HuH-7.5 (cell line): ENCODE data around the gene OR2K2.
"Not testable (repeated sequence)": the region's sequence is repeated elsewhere in the genome, so short reads cannot be mapped to it uniquely, and the experiment has no call there.

ENCODE experiments used
- DNase-seq: peaks from one replicate; pipeline ENCODE4 v3.0.0; 2011; ENCODE audit warnings: low spot score

The OR2K2 gene

GRCh38 chr9:111330124-111330523 lies at the start of gene OR2K2:
TSS of gene OR2K2 (minus strand) at chr9:111330224. CDS start at chr9:111328433, 1,791 bp downstream.
- no peak for DNase-seq

DNA sequence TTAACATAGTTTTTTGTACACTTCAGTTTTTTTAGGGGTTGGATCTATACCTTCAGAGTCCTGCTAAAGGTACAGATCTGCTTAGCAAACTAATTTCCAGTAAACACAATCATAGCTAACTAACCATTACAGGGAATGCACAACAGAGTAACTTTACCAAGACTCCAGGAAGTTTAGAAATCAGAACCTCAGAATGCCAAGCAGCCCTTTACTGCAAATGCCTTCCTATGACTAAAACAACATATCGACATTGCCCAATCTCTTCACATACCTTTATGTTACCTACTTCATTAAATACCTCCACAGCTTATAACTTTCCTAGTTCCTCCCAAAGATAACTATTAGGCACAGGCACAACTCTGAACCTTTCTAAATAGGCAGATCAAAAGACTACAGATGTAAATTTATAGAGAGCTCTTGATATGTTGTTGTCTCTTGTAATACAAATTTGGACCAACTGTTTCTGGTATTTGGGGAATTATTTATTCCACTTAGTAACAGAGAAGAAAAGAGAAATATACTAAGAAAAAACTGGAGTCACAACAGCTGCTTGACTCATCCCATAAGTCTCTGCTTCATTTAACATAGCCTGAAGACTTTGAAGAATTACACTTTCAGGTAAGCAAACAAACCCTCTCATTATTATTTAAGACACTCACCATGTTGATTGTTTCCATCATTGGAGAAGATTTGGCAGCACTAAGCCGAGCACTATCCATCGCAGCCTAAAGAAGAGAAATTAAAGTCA lies 46.0 kb upstream of the OR2K2 start:
- DNase-seq: no peak

DNA sequence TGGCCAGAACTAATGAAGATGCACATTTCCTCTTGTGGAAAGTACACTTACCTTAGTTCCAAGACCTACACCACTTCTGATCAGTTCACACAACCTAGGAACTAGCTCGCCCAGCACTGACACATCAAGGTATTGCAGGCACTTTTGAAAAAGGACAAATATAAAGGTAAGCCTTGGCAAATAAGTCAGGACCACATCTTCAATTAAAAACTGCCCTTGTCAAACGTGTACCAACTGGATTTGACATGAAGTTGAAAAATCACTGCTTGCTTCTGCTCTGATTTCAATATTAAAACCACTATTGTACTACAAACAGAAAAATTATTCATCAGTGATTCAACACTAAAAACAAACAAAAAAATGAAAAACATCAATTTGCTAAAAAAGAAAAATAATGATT lies 45.0 kb upstream of the OR2K2 start:
- no peak for DNase-seq

GRCh38 chr9:111372297-111372696 lies 42.3 kb upstream of the OR2K2 start:
- DNase-seq: no peak

GRCh38 chr9:111366978-111367377 lies 37.0 kb upstream of the OR2K2 start:
- no peak for DNase-seq

- no peak for DNase-seq
These were observed 32.5 kb upstream of the OR2K2 start for GRCh38 chr9:111362526-111362925.

GRCh38 chr9:111360881-111361280 lies 30.9 kb upstream of the OR2K2 start:
- DNase-seq: no peak

DNA sequence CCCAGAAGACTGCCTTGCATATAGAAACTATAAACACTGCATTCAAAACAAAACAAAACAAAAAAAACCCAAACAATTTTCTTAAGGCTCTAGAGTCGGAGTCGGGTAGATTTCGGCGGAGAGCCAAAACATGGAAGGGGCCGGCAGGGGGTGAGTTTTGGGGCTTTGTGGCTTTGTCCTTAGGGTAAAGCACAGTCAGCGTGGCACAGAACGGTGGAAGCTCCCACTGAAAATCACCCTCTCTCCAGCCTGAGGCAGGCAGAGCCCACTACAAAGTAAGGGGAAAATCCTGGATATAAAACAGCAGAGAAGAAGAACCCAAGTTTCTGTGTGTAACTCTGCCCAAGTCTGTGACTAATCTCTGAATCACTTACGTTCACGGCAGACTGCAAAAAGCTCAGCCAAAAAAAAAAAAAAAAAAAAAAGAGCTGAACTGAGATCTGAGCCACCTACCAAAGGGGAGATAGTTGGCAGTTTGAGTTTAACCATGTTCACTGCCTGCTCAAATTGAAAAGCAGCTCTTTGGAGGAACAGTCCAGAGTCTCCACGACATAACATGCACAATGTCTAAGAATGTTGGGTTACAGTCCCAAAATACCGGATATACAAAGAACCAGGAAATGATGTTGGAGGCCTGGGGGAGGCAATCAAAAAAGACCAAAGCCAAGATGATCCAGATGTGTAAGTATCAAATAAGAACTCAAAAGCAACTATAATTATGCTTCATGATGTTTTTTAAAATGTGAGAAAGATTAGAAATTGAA lies 26.6 kb upstream of the OR2K2 start:
- no peak for DNase-seq

- DNase-seq: no peak
These were observed 22.5 kb upstream of the OR2K2 start for GRCh38 chr9:111352545-111352944.

GRCh38 chr9:111350556-111350955 lies 20.5 kb upstream of the OR2K2 start:
- DNase-seq: no peak

GRCh38 chr9:111349766-111350165 lies 19.7 kb upstream of the OR2K2 start:
- no peak for DNase-seq

DNA sequence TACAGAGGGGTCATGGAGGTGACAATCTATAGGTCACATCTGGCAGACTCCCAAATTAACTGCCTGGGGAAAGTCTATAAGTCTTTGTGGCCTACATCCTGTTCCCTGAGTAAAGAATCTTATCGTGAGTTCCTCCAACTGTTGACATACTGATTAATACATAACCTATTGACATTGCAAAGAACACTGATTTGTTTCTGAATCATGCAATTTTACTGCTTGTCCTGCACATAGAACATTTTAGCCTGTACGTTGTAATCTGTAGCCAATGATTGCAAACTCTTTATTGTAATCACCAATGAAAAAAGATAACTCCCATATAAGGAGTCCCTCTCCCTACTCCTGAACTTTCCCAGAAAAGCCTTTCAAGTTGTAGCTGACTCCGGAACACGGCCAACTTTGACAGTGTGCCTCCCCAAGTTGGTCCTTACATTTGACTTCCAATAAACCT lies 18.8 kb upstream of the OR2K2 start:
- no peak for DNase-seq

DNA sequence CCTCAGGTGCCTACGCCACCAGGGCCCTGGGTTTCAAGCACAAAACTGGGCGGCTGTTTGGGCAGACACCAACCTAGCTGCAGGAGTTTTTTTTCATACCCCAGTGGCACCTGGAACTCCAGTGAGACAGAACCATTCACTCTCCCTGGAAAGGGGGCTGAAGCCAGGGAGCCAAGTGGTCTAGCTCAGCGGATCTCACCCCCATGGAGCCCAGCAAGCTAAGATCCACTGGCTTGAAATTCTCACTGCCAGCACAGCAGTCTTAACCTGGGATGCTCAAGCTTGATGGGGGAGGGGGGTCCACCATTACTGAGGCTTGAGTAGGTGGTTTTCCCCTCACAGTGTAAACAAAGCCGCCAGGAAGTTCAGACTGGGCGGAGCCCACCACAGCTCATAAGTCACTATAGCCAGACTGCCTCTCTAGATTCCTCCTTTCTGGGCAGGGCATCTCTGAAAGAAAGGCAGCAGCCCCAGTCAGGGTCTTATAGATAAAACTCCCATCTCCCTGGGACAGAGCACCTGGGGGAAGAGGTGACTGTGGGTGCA lies 4.4 kb upstream of the OR2K2 start:
- not testable (repeated sequence) for DNase-seq

- no peak for DNase-seq
These were observed 9.4 kb downstream of the OR2K2 start for GRCh38 chr9:111320631-111321030.

- DNase-seq: no peak
These were observed 13.2 kb downstream of the OR2K2 start for GRCh38 chr9:111316796-111317195.

DNA sequence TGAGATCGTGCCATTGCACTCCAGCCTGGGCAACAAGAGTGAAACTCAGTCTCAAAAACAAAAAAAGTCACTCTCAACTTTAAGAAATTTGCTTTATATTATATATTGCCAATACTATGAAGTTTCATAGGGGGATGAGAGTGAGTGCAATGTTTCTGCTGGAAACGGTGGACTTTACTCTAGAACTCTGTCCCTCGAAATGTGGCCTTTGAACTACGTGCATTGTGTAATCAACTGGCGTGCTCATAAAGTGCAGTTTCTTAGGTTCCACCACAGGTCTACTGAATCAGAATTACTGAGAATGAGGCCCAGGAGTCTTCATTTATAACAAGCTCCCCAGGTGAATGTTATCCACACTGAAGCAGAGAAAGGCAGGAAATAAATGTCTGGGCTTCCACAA lies 24.1 kb downstream of the OR2K2 start:
- DNase-seq: no peak

GRCh38 chr9:111304000-111304399 lies 26.0 kb downstream of the OR2K2 start:
- not testable (repeated sequence) for DNase-seq

DNA sequence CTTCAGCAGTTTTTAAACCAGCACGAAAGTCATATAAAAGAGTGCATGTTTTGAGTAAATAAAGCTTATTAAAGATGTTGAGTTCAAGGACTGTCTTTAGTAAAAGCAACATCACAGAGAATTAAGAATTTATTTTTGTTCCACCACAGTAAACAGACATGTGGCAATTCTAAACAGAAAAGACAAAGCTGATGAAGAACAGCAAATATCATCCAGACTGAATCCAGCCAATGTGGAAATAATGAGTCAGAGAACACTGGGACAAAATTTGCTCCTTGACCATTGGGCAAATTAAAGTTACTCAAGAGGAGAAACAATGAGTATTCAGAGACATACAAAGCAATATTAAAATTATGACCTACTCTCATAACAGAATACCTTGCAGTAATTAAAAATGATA lies 28.8 kb downstream of the OR2K2 start:
- DNase-seq: no peak

GRCh38 chr9:111300140-111300735 lies 29.8 kb downstream of the OR2K2 start:
- DNase-seq: no peak

- DNase-seq: not testable (repeated sequence)
These were observed 30.4 kb downstream of the OR2K2 start for GRCh38 chr9:111299599-111299966.

DNA sequence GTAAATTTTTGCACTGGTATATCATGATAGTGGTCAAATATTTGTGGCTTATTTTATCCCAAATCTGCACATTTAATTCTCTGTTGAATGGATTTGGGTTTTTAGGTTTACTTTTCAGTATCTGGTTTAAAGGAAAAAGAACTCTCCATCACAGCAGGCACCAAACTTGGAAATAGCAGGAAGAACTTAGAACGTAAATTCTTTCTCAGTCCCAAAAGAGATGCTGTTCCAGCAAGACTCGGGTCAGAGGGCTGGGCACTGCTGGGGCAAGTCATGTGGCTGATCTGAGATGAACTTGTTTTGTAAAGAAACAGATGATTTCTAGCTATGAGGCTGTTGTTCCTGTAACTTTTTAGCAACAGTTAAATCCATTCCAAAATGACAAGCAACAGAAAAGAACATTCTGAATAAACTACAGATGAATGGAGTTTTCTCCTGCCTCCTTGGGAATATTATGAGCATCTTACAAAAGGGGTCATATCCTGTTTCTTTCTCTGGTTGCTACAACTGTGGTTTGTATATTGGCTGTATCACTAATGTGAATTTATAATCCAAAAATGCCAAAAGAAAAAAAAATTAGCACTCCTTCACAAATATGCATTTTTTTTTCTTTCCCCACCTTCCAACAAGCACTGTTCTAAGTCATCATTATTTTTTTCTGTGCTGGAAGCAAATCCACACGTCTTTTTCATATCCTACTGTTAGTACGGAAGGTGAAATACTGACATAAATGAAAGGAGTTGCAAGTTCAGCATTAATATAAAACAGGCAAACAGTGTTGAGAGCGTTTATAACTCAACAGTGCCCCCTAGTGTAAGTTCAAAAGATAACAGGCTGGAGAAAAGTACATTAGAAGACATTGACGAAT lies 31.1 kb downstream of the OR2K2 start:
- no peak for DNase-seq

- DNase-seq: no peak
These were observed 31.9 kb downstream of the OR2K2 start for GRCh38 chr9:111298111-111298510.
